Measurements from ENCODE around the gene ATAD2B. TPM values are rescaled to one million over a fixed set of nuclear protein-coding genes. Genes with fewer than 3 reads are reported as not detected.
"Not testable (repeated sequence)": the region's sequence is repeated elsewhere in the genome, so short reads cannot be mapped to it uniquely, and the experiment has no call there.

ATAD2B gene
- total RNA-seq, 1 donor from 2014 or later = 49.9 TPM

GRCh38 chr2:23745068-23745725 is 181.7 kb downstream of the ATAD2B start:
- peak; percentile 81 for DNase-seq

GRCh38 chr2:23736783-23737182 is 190.1 kb downstream of the ATAD2B start:
- DNase-seq = not testable (repeated sequence)

- no peak for DNase-seq
These were observed 192.5 kb downstream of the ATAD2B start for GRCh38 chr2:23734416-23734815.

- not testable (repeated sequence) for DNase-seq
These were observed 203.9 kb downstream of the ATAD2B start for GRCh38 chr2:23723029-23723428.

- DNase-seq = no peak
These were observed 204.7 kb downstream of the ATAD2B start for GRCh38 chr2:23722255-23722654.

GRCh38 chr2:23721454-23721826 is 205.5 kb downstream of the ATAD2B start:
- no peak for DNase-seq

GRCh38 chr2:23720705-23721453 is 206.0 kb downstream of the ATAD2B start:
- no peak for DNase-seq

- no peak for DNase-seq
These were observed 207.2 kb downstream of the ATAD2B start for GRCh38 chr2:23719716-23720115.

GRCh38 chr2:23718931-23719700 is 207.8 kb downstream of the ATAD2B start:
- peak; percentile 50 for DNase-seq

GRCh38 chr2:23713351-23713750 is 213.6 kb downstream of the ATAD2B start:
- no peak for DNase-seq

GRCh38 chr2:23712756-23713151 is 214.2 kb downstream of the ATAD2B start:
- no peak for DNase-seq

GRCh38 chr2:23711979-23712755 is 214.8 kb downstream of the ATAD2B start:
- DNase-seq = peak; percentile 31

- DNase-seq = no peak
These were observed 217.6 kb downstream of the ATAD2B start for GRCh38 chr2:23709311-23709710.

GRCh38 chr2:23708771-23709170 is 218.2 kb downstream of the ATAD2B start:
- DNase-seq = no peak

GRCh38 chr2:23707096-23707495 is 219.8 kb downstream of the ATAD2B start:
- DNase-seq = no peak

- DNase-seq = no peak
These were observed 220.3 kb downstream of the ATAD2B start for GRCh38 chr2:23706613-23707078.

- no peak for DNase-seq
These were observed 220.9 kb downstream of the ATAD2B start for GRCh38 chr2:23705771-23706612.

GRCh38 chr2:23703583-23704385 is 223.1 kb downstream of the ATAD2B start:
- DNase-seq = no peak

GRCh38 chr2:23703037-23703582 is 223.8 kb downstream of the ATAD2B start:
- DNase-seq = no peak

- DNase-seq = no peak
These were observed 226.3 kb downstream of the ATAD2B start for GRCh38 chr2:23700627-23701026.
